Vagina (tissue), 2 donors: ENCODE data around the gene LCAT.

Source experiments
- POLR2A ChIP-seq, 2 donors: fragments of 450-650 bp; IDR thresholded peaks; one replicate each; pipeline ENCODE4 v1.6.1; 2017; ENCODE audit warnings: antibody characterized with exemption in 2 of 2, mild to moderate bottlenecking in 2 of 2, moderate library complexity in 2 of 2
- POLR2AphosphoS5 ChIP-seq, 2 donors: sonication (generic); formaldehyde crosslinking; IDR thresholded peaks; one replicate each; pipeline ENCODE4 v1.9.0; 2017; ENCODE audit warnings: antibody characterized with exemption in 2 of 2, mild to moderate bottlenecking in 2 of 2, low read depth in 1 of 2; ENCODE audit not compliant: insufficient read depth in 1 of 2
- TF ChIP-seq, protein P1 (sequence below), 3 experiments: fragments of 450-650 bp in 2 of 3; fragments of 200-600 bp in 1 of 3; sonication (generic) in 1 of 3; IDR thresholded peaks; one replicate each; pipeline ENCODE4 v1.5.1; 2017 to 2019; ENCODE audit warnings: antibody characterized with exemption in 3 of 3, mild to moderate bottlenecking in 2 of 3, moderate library complexity in 2 of 3

- TF ChIP-seq, protein P1, sequence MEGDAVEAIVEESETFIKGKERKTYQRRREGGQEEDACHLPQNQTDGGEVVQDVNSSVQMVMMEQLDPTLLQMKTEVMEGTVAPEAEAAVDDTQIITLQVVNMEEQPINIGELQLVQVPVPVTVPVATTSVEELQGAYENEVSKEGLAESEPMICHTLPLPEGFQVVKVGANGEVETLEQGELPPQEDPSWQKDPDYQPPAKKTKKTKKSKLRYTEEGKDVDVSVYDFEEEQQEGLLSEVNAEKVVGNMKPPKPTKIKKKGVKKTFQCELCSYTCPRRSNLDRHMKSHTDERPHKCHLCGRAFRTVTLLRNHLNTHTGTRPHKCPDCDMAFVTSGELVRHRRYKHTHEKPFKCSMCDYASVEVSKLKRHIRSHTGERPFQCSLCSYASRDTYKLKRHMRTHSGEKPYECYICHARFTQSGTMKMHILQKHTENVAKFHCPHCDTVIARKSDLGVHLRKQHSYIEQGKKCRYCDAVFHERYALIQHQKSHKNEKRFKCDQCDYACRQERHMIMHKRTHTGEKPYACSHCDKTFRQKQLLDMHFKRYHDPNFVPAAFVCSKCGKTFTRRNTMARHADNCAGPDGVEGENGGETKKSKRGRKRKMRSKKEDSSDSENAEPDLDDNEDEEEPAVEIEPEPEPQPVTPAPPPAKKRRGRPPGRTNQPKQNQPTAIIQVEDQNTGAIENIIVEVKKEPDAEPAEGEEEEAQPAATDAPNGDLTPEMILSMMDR (IDR thresholded peaks at IDR 0.05) = no peak
- TF ChIP-seq POLR2A (IDR thresholded peaks at IDR 0.05) (no peak), POLR2AphosphoS5 (IDR thresholded peaks at IDR 0.05; ENCODE audit: insufficient read depth in 1 of 2, low read depth in 1 of 2) (no peak)
Measured at GRCh38 chr16:67986949-67987348, 43.0 kb upstream of the LCAT start.
